ENCODE measurements around the gene OR52H1.

DNA sequence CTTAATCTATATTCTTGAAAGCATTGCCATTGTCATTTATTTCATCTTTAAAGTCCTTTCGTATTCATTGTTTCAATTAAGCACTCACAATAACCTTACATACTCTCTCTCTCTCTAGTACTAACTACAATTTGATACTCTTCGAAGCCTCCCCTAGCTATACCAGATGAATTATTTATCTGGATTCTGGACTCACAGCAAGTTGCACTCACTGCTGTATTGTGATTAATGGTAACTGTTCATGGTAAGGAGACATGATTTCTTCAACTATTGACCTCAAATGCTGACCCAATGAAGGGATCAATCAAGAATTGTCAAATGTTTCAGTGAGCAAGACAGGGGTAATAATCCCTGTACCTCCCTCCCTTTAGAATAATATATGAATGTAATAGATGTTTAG lies 26.3 kb upstream of the OR52H1 start:
- TF ChIP-seq, protein P1, sequence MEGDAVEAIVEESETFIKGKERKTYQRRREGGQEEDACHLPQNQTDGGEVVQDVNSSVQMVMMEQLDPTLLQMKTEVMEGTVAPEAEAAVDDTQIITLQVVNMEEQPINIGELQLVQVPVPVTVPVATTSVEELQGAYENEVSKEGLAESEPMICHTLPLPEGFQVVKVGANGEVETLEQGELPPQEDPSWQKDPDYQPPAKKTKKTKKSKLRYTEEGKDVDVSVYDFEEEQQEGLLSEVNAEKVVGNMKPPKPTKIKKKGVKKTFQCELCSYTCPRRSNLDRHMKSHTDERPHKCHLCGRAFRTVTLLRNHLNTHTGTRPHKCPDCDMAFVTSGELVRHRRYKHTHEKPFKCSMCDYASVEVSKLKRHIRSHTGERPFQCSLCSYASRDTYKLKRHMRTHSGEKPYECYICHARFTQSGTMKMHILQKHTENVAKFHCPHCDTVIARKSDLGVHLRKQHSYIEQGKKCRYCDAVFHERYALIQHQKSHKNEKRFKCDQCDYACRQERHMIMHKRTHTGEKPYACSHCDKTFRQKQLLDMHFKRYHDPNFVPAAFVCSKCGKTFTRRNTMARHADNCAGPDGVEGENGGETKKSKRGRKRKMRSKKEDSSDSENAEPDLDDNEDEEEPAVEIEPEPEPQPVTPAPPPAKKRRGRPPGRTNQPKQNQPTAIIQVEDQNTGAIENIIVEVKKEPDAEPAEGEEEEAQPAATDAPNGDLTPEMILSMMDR (IDR thresholded peaks at IDR 0.05), result no peak
- no peak for TF ChIP-seq POLR2A (IDR thresholded peaks at IDR 0.05)

Data from lower leg skin (tissue), 3 donors.